Cortex of kidney (tissue), 1 donor: ENCODE results near the gene COL4A1.

Experiments
- DNase-seq: peaks from one replicate; lab custom pipeline; 2025; lab: John Stamatoyannopoulos, UW

COL4A1 gene

GRCh38 chr13:110195547-110196485, 111.1 kb downstream of the COL4A1 start:
- no peak for DNase-seq

GRCh38 chr13:110194451-110194850, 112.5 kb downstream of the COL4A1 start:
- no peak for DNase-seq

- DNase-seq = no peak
These were observed 113.5 kb downstream of the COL4A1 start for GRCh38 chr13:110193491-110193890.

GRCh38 chr13:110192472-110192871, 114.5 kb downstream of the COL4A1 start:
- DNase-seq = no peak

GRCh38 chr13:110187641-110188161, 119.3 kb downstream of the COL4A1 start:
- no peak for DNase-seq

GRCh38 chr13:110186231-110186855, 120.6 kb downstream of the COL4A1 start:
- DNase-seq = no peak

GRCh38 chr13:110185696-110186095, 121.3 kb downstream of the COL4A1 start:
- no peak for DNase-seq

GRCh38 chr13:110183910-110184309, 123.0 kb downstream of the COL4A1 start:
- DNase-seq = no peak

GRCh38 chr13:110182461-110182860, 124.5 kb downstream of the COL4A1 start:
- no peak for DNase-seq

- DNase-seq = no peak
These were observed 125.0 kb downstream of the COL4A1 start for GRCh38 chr13:110182003-110182402.

GRCh38 chr13:110179857-110180147, 127.2 kb downstream of the COL4A1 start:
- no peak for DNase-seq

GRCh38 chr13:110179116-110179856, 127.7 kb downstream of the COL4A1 start:
- no peak for DNase-seq

- DNase-seq = no peak
These were observed 129.2 kb downstream of the COL4A1 start for GRCh38 chr13:110177790-110178189.

- no peak for DNase-seq
These were observed 130.5 kb downstream of the COL4A1 start for GRCh38 chr13:110176431-110176830.

- DNase-seq = no peak
These were observed 133.6 kb downstream of the COL4A1 start for GRCh38 chr13:110173247-110173818.

- DNase-seq = no peak
These were observed 136.1 kb downstream of the COL4A1 start for GRCh38 chr13:110170882-110171281.

GRCh38 chr13:110170020-110170790, 136.8 kb downstream of the COL4A1 start:
- DNase-seq = no peak

GRCh38 chr13:110168999-110169933, 137.7 kb downstream of the COL4A1 start:
- no peak for DNase-seq

- no peak for DNase-seq
These were observed 140.4 kb downstream of the COL4A1 start for GRCh38 chr13:110166598-110166997.

GRCh38 chr13:110164706-110165105, 142.3 kb downstream of the COL4A1 start:
- DNase-seq = no peak
